ENCODE data around the gene MCUB. TPM values are rescaled to one million over a fixed set of nuclear protein-coding genes. Genes with fewer than 3 reads are reported as not detected.

MCUB gene
- total RNA-seq, 4 donors from 2014 or later, result 6.5 to 18.5 (median 12.4) TPM

DNA sequence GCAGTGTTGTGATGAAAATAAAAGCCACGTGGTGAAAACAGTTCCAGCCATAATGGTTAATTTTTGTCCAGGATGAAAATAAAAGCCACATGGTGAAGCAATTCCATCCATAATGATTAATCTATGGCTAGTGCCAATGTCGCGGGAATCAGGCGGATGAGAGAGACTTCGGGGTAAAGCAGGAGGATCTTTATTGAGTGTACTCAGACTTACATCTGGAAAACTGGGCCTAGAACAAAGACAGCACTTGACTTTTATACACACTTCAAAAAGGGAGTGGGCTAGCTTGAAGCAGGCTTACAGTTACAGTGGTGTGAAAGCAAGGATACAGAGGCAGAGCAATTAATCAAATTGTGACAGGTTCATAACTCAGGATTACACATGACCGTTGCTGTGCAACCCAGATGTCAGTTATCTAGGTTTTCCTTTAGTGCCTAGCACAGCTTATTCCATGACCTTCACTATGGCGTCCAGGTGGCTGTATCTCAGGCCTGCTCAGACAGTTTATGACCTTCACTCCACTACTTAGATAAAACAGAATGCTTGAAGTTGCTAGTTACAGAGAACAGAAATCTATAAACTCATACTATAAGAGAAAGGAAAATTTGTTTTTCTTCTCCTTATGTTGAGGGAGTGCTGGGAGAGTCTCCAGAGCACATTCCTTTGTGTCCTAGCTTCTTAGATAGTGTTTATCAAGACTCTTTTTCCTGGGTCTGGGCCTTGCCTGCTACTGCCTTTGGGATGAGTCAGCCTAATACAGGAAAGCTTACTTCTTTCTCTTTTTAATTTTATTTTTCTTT lies 175.7 kb downstream of the MCUB start:
- Histone ChIP-seq H3K9me3 (no peaks in the 10 kb centered on the region), H3K27me3 (no peaks in the 10 kb centered on the region), H3K27ac (no peak overlapping the region), H3K4me1 (no peaks in the 10 kb centered on the region), H3K36me3 (no peaks in the 10 kb centered on the region), H3K4me3 (replicated peaks in 1 of 3) (no peak overlapping the region)
- 87% methylated on average over 7 of the region's 7 CpGs for WGBS, 2 donors
- intact Hi-C loops (cut with DNase I), result loop anchor here (10.0 kb wide), 2 partner anchors 79 to 301 kb away; partner anchors contain the start of genes GAR1 and SEC24B
- no peak for TF ChIP-seq CTCF (IDR thresholded peaks at IDR 0.05)
- no peak for TF ChIP-seq POLR2A (IDR thresholded peaks at IDR 0.05)
- DNase-seq, result no peak

Small RNAs within 50 kb of the gene (small RNA-seq; reads per million reads assigned to genes)
- not detected for gene HIGD1AP14

Other genes with a start within 250 kb of the MCUB start
- gene SEC24B, start 126.4 kb upstream of the MCUB start, total RNA-seq, result 10 to 100 TPM; 39.5 to 49.1 (median 42.6) TPM
- 10 to 100 TPM; 16.2 to 25.6 (median 20.5) TPM for gene CASP6, start 143.2 kb downstream of the MCUB start, total RNA-seq
- gene PLA2G12A, start 169.8 kb downstream of the MCUB start, total RNA-seq, result 100 to 1,000 TPM in 1 of 4 donors, 10 to 100 TPM in 3; 37.9 to 216 (median 55.5) TPM
- 10 to 100 TPM; 21.2 to 58.5 (median 28.3) TPM for gene CFI, start 241.8 kb downstream of the MCUB start, total RNA-seq

Data from thyroid gland (tissue), 4 donors.